ENCODE data around the gene ACTN4.

Gene ACTN4

DNA sequence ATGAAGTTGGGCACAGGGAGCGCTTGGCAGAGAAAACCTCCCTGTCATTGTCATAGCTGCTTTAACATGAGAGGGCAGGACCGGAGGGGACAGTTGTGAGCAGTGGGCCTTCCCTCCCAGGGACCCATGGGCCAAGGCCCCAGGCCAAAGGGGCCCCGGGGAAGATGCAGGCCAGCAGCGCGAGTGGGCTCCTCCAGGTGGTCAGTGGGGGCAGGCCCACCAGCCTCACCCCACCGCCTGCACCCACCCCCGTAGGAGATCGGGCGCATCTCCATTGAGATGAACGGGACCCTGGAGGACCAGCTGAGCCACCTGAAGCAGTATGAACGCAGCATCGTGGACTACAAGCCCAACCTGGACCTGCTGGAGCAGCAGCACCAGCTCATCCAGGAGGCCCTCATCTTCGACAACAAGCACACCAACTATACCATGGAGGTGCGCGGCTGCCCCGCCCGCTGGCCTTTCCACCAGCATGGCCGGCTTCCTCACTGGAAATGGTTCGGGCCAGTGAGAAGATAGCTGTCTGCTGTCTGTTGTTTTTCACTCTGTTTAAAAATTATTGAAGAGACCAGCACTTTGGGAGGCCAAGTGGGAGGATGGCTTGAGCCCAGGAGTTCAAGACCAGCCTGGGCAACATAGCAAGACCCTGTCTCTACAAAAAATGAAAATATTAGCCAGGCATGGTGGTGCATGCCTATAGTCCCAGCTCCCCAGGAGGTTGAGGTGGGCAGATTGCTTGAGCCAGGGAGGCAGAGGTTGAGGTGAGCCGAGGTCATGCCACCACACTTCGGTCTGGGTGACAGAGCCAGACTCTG is 78.2 kb downstream of the ACTN4 start:
- in situ Hi-C loops (cut with HindIII; ENCODE audit: low sequenced_read_pairs) = no loop called here
- DNase-seq (ENCODE audit: low read depth) = no peak
- TF ChIP-seq, protein P1, sequence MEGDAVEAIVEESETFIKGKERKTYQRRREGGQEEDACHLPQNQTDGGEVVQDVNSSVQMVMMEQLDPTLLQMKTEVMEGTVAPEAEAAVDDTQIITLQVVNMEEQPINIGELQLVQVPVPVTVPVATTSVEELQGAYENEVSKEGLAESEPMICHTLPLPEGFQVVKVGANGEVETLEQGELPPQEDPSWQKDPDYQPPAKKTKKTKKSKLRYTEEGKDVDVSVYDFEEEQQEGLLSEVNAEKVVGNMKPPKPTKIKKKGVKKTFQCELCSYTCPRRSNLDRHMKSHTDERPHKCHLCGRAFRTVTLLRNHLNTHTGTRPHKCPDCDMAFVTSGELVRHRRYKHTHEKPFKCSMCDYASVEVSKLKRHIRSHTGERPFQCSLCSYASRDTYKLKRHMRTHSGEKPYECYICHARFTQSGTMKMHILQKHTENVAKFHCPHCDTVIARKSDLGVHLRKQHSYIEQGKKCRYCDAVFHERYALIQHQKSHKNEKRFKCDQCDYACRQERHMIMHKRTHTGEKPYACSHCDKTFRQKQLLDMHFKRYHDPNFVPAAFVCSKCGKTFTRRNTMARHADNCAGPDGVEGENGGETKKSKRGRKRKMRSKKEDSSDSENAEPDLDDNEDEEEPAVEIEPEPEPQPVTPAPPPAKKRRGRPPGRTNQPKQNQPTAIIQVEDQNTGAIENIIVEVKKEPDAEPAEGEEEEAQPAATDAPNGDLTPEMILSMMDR (IDR thresholded peaks at IDR 0.05; ENCODE audit: low read depth, low read length, missing control alignments) = no peak
- no peak overlapping the region for H3K4me3 ChIP-seq (ENCODE audit: low read depth, low read length)

DNA sequence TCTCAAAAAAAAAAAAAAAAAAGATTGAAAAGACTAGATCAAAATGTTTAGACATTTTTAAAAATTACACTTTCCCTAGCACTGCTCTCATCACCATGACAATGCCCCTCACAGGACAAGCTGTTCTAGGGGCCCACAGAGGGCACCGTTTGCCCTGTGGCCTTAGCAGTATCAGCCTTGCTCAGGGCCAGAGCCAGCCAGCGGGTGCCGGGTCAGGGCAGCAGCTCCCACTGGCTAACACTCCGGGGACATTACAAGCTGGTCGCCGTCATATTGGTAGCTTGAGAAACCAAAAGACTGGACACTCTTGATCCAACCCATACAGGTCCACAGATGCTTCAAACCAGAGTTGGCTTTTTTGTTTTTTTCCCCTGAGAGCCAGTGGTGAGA is 78.8 kb downstream of the ACTN4 start:
- no peak overlapping the region for H3K4me3 ChIP-seq (ENCODE audit: low read depth, low read length)
- TF ChIP-seq, protein P1 (IDR thresholded peaks at IDR 0.05; ENCODE audit: low read depth, low read length, missing control alignments) = no peak
- no peak for DNase-seq (ENCODE audit: low read depth)
- in situ Hi-C loops (cut with HindIII; ENCODE audit: low sequenced_read_pairs) = no loop called here

DNA sequence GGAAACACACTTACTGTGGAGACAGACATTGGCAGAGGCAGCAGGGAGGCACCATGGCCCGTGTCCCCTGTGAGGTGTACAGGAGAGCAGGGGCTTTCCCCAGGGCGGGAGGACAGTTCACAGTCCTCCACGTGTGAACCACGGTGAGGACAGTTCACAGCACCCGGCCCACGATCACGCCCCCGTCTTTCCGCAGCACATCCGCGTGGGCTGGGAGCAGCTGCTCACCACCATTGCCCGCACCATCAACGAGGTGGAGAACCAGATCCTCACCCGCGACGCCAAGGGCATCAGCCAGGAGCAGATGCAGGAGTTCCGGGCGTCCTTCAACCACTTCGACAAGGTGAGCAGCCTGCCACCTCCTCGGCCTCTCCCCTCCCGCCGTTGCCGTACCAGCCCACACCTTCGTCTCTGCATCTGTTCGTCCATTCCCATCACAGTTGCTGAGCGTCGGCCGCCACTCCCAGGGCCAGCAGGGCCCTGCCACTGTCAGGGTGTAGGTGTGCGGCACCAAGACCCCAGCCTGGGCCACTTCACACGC is 79.4 kb downstream of the ACTN4 start:
- in situ Hi-C loops (cut with HindIII; ENCODE audit: low sequenced_read_pairs) = no loop called here

DNA sequence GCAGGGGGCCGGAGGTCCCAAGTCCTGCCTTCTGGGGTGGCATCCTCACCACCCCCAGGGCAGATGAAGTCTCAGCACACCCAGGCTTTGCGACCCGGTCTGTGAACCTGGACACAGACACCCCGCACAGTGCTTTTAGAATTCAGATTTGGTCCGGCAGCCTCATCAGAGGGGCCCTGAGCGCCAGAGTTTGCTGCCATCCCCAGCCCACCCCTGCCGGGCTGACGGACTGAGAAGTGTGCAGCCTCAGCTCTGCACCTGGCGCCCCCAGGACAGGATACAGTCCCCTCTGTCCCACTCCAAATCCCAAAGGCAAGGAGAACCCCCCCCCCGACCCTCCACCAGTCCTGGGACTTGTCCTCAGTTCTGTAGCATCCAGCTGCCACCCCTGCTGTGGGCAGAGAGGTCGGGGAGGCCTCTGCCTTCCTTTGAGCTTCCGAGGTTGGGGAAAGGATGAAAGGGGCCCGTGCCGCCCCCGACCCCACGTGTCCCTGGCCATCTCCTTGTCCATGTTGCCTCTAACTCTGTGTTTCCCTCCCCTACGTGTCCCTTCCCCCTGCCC is 79.9 kb downstream of the ACTN4 start:
- in situ Hi-C loops (cut with HindIII; ENCODE audit: low sequenced_read_pairs) = no loop called here
- no peak overlapping the region for H3K4me3 ChIP-seq (ENCODE audit: low read depth, low read length)
- TF ChIP-seq, protein P1 (IDR thresholded peaks at IDR 0.05; ENCODE audit: low read depth, low read length, missing control alignments) = no peak
- no peak for DNase-seq (ENCODE audit: low read depth)

More for the DNA sequence above, 79.4 kb downstream of the ACTN4 start:
- TF ChIP-seq, protein P1 (IDR thresholded peaks at IDR 0.05; ENCODE audit: low read depth, low read length, missing control alignments) = no peak
- no peak for DNase-seq (ENCODE audit: low read depth)
- no peak overlapping the region for H3K4me3 ChIP-seq (ENCODE audit: low read depth, low read length)

DNA sequence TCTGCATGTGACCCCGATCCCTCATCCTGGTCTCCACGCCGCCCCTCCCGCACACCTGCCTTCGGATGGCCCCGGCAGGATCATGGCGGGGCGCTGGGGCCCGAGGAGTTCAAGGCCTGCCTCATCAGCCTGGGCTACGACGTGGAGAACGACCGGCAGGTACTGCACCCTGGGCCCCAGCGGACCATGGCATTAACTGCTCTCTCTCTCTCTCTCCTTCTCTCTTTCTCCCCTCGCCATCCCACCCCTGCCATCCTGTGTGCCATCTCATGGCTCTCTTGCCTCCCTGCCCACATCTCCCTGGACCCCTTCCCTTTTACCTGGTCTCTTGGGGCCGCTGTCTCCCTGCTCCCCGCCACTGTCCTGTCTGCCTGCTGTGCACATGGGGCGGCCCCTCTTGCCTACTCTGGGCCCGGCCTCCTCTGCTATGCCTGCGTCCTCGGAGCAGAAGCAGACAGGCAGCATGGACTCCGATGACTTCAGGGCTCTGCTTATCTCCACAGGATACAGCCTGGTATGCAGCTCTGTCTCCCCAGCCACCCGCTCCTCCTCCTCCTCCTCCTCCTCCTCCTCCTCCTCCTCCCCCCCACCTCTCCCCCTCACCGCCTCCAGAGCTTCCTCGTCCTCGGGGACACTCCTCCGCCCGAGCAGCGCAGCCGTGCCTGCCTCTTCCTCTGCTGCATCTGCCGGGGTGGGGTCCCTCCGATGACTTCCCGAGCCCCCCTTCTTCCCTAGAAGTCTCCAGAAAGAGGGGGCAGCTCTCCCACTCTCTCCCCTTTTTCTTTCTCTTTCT is 80.6 kb downstream of the ACTN4 start:
- in situ Hi-C loops (cut with HindIII; ENCODE audit: low sequenced_read_pairs) = no loop called here
- no peak overlapping the region for H3K4me3 ChIP-seq (ENCODE audit: low read depth, low read length)
- TF ChIP-seq, protein P1 (IDR thresholded peaks at IDR 0.05; ENCODE audit: low read depth, low read length, missing control alignments) = no peak
- DNase-seq (ENCODE audit: low read depth) = no peak

Data from astrocyte of the cerebellum (primary cell).